ENCODE results near the gene UTP20.

GRCh38 chr12:101299931-101300330, 20.0 kb downstream of the UTP20 start:
- TF ChIP-seq CTCF (optimal IDR thresholded peaks at IDR 0.05 in 1 of 3, IDR thresholded peaks at IDR 0.05 in 1 of 3, conservative IDR thresholded peaks at IDR 0.05 in 1 of 3; ENCODE audit: extremely low read depth in 1 of 3, insufficient read depth in 2 of 3, low read length in 3 of 3) (no peak), EZH2 (IDR thresholded peaks at IDR 0.05; ENCODE audit: low read length) (no peak)

Data from keratinocyte (primary cell).